ENCODE measurements around the gene SHISA5. TPM values are rescaled to one million over a fixed set of nuclear protein-coding genes. Genes with fewer than 3 reads are reported as not detected.
"Not testable (repeated sequence)": the region's sequence is repeated elsewhere in the genome, so short reads cannot be mapped to it uniquely, and the experiment has no call there.

SHISA5 gene
- total RNA-seq, 1 experiment from 2014 or later, result 104 TPM

- ChIA-PET CTCF (interaction anchor here (1.2 kb wide), 1 partner anchor 62 kb away, joined by 3 read pairs; no protein-coding TSS in a partner anchor), RAD21 (ENCODE audit: low non-redundant PET in 1 of 2, low total read pairs in 2 of 2, uncharacterized antibody in 2 of 2, unreplicated experiment in 2 of 2) (no interaction called here), POLR2A (no interaction called here)
- TF ChIP-seq ELF1 (IDR thresholded peaks at IDR 0.05; ENCODE audit: borderline replicate concordance, low read depth) (no peak), EGR1 (IDR thresholded peaks at IDR 0.05; ENCODE audit: low read depth) (no peak), SP1 (IDR thresholded peaks at IDR 0.05; ENCODE audit: low read depth) (no peak), CBX3 (IDR thresholded peaks at IDR 0.05; ENCODE audit: low read depth) (no peak), ZBTB33 (IDR thresholded peaks at IDR 0.05; ENCODE audit: extremely low read depth, insufficient replicate concordance, low read length) (no peak), TCF7L2 (IDR thresholded peaks at IDR 0.05; ENCODE audit: borderline replicate concordance, extremely low read depth, insufficient read depth, insufficient read length) (no peak), FOSL1 (IDR thresholded peaks at IDR 0.05; ENCODE audit: low read depth) (no peak), SIN3A (IDR thresholded peaks at IDR 0.05; ENCODE audit: low read depth) (no peak), MAX (IDR thresholded peaks at IDR 0.05) (no peak)
- Histone ChIP-seq H3K4me3 (replicated peaks in 1 of 2; ENCODE audit: low read depth in 1 of 2, low read length in 2 of 2) (no peak overlapping the region), H4K20me1 (ENCODE audit: insufficient read depth) (no peaks in the 10 kb centered on the region), H3K9me3 (ENCODE audit: control insufficient read depth in 1 of 2, insufficient read depth in 1 of 2, low read depth in 1 of 2, low read length in 2 of 2) (no peaks in the 10 kb centered on the region), H3K27me3 (ENCODE audit: insufficient read depth, low read length) (no peaks in the 10 kb centered on the region), H3K9ac (ENCODE audit: low read length) (no peak overlapping the region), H3K27ac (ENCODE audit: low read depth, low read length) (no peak overlapping the region), H3K4me2 (ENCODE audit: low read length) (no peak overlapping the region), H3K79me2 (ENCODE audit: insufficient read depth, low read length) (no peaks in the 10 kb centered on the region), H2AFZ (ENCODE audit: low read depth, low read length, poor library complexity, severe bottlenecking) (no peak overlapping the region), H3K4me1 (ENCODE audit: control insufficient read depth in 1 of 2, insufficient read depth in 2 of 2, low read length in 2 of 2) (no peaks in the 10 kb centered on the region), H3K9me2 (ENCODE audit: insufficient read depth) (no peaks in the 10 kb centered on the region), H3K36me3 (ENCODE audit: control insufficient read depth in 1 of 2, insufficient read depth in 2 of 2, low read length in 2 of 2) (no peaks in the 10 kb centered on the region)
- ATAC-seq, result no peak
- DNase-seq (ENCODE audit: low read depth, low spot score), result no peak
- intact Hi-C loops (cut with micrococcal nuclease), result no loop called here
- BruUV-seq (replicated peaks), result no TSS peak
These were observed 17.0 kb downstream of the SHISA5 start for GRCh38 chr3:48486952-48487351.

DNA sequence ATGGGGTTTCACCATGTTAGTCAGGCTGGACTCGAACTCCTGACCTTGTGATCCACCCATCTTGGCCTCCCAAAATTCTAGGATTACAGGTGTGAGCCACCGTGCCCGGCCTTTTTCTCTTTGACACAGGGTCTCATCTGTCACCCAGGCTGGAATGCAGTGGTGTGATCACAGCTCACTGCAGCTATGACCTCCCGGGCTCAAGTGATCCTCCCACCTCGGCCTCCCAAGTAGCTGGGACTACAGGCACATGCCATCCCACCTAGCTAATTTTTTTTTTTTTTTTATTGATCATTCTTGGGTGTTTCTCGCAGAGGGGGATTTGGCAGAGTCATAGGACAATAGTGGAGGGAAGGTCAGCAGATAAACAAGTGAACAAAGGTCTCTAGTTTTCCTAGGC, 21.2 kb downstream of the SHISA5 start:
- H4K20me1 ChIP-seq (ENCODE audit: insufficient read depth); H3K27ac ChIP-seq (ENCODE audit: low read depth, low read length); H3K9ac ChIP-seq (ENCODE audit: low read length); H2AFZ ChIP-seq (ENCODE audit: low read depth, low read length, poor library complexity, severe bottlenecking); POLR2A ChIA-PET; H3K4me1 ChIP-seq (ENCODE audit: control insufficient read depth in 1 of 2, insufficient read depth in 2 of 2, low read length in 2 of 2); ATAC-seq; DNase-seq (ENCODE audit: low read depth, low spot score); H3K36me3 ChIP-seq (ENCODE audit: control insufficient read depth in 1 of 2, insufficient read depth in 2 of 2, low read length in 2 of 2); RAD21 ChIA-PET (ENCODE audit: low non-redundant PET in 1 of 2, low total read pairs in 2 of 2, uncharacterized antibody in 2 of 2, unreplicated experiment in 2 of 2); H3K4me3 ChIP-seq (replicated peaks in 1 of 2; ENCODE audit: low read depth in 1 of 2, low read length in 2 of 2); H3K79me2 ChIP-seq (ENCODE audit: insufficient read depth, low read length); H3K27me3 ChIP-seq (ENCODE audit: insufficient read depth, low read length); BruUV-seq (replicated peaks); H3K9me3 ChIP-seq (ENCODE audit: control insufficient read depth in 1 of 2, insufficient read depth in 1 of 2, low read depth in 1 of 2, low read length in 2 of 2); H3K9me2 ChIP-seq (ENCODE audit: insufficient read depth); intact Hi-C loops (cut with micrococcal nuclease); H3K4me2 ChIP-seq (ENCODE audit: low read length): not testable (repeated sequence)
- CTCF ChIA-PET, result interaction anchor here (1.0 kb wide), 1 partner anchor 9 kb away, joined by 3 read pairs; no protein-coding TSS in a partner anchor

- H3K9ac ChIP-seq (ENCODE audit: low read length); POLR2A ChIA-PET; H3K4me2 ChIP-seq (ENCODE audit: low read length); H3K4me1 ChIP-seq (ENCODE audit: control insufficient read depth in 1 of 2, insufficient read depth in 2 of 2, low read length in 2 of 2); H3K36me3 ChIP-seq (ENCODE audit: control insufficient read depth in 1 of 2, insufficient read depth in 2 of 2, low read length in 2 of 2); CTCF ChIA-PET; BruUV-seq (replicated peaks); H3K4me3 ChIP-seq (replicated peaks in 1 of 2; ENCODE audit: low read depth in 1 of 2, low read length in 2 of 2); intact Hi-C loops (cut with micrococcal nuclease); RAD21 ChIA-PET (ENCODE audit: low non-redundant PET in 1 of 2, low total read pairs in 2 of 2, uncharacterized antibody in 2 of 2, unreplicated experiment in 2 of 2); H3K27ac ChIP-seq (ENCODE audit: low read depth, low read length); H3K9me2 ChIP-seq (ENCODE audit: insufficient read depth); H3K79me2 ChIP-seq (ENCODE audit: insufficient read depth, low read length); H2AFZ ChIP-seq (ENCODE audit: low read depth, low read length, poor library complexity, severe bottlenecking); ATAC-seq; DNase-seq (ENCODE audit: low read depth, low spot score); H3K9me3 ChIP-seq (ENCODE audit: control insufficient read depth in 1 of 2, insufficient read depth in 1 of 2, low read depth in 1 of 2, low read length in 2 of 2); H3K27me3 ChIP-seq (ENCODE audit: insufficient read depth, low read length); H4K20me1 ChIP-seq (ENCODE audit: insufficient read depth): not testable (repeated sequence)
These were observed 23.1 kb downstream of the SHISA5 start for GRCh38 chr3:48480891-48481290.
